ENCODE data around the gene TMEM252.
A peak's percentile ranks its signal among the peaks of the same experiment; 100 is the strongest.

TMEM252 gene, protein sequence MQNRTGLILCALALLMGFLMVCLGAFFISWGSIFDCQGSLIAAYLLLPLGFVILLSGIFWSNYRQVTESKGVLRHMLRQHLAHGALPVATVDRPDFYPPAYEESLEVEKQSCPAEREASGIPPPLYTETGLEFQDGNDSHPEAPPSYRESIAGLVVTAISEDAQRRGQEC

DNA sequence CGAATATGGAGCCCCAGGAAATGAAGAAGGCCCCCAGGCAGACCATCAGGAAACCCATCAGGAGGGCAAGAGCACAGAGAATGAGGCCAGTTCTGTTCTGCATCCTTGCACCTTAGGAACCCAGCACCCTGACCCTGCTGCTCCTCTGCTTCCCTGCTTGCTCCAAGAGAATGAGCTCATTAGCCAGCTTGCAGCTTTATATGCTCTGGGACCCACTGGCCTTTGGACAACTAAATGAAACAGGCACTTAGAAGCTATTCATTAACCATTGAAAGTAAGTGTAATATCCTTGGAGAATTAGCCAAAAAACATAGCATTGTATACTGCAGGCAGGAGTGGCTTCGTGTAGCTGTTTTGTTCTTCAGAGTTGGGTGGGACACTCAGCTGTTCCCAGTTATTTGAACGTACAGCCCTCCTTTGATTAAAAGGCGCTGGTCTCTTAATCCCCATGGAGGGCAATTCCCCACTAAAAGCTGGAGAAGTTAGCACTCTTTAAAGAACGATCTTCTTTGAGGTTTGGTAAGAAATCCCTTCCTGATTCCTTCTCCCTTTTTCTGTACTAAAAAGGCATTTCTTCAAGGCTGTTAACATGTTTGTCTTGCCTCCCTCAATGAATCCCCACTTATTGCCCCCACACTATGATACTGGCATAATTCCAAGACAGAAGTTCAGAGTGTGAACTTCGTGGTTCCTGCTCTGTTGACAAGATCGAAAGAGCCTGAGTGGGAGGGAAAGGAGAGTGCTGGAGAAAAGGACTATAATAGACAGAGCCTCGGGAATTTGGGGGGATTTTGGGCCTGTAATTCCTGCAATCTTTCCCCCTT, at the start of gene TMEM252:
TMEM252 (minus strand) TSS at position 172 of the 824 bp plus-strand sequence; CDS start at position 103, 69 bp downstream.
- DNase-seq = no peak

DNA sequence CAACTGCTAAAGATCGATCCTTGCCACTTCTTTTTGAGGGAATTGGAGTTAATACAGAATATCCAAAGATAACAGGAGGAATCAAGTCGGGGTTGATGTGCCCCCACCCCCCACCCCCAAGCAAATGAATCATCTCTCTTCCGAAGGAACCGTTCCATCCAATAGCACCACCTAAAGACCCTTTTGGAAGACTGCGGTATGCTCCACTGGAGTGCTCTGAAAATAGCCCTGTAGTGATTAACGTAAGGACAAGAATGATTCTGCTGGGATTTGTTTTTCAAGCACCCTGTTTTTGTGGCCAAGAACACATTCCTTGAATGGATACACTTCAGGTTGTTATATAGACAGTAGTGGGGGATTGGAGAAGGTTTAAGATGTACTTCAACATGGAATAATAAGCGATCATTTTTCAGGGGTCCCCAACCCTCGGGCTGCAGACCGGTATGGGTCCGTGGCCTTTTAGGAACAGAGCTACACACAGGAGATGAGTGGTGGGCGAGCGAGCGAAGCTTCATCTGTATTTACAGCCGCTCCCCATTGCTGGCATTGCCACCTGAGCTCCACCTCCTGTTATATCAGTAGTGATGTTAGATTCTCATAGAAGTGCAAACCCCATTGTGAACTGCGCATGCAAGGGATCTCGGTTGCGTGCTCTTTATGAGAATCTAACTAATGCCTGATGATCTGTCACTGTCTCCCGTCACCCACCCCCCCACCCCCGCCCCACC, 44.5 kb upstream of the TMEM252 start:
- no peak for DNase-seq

DNA sequence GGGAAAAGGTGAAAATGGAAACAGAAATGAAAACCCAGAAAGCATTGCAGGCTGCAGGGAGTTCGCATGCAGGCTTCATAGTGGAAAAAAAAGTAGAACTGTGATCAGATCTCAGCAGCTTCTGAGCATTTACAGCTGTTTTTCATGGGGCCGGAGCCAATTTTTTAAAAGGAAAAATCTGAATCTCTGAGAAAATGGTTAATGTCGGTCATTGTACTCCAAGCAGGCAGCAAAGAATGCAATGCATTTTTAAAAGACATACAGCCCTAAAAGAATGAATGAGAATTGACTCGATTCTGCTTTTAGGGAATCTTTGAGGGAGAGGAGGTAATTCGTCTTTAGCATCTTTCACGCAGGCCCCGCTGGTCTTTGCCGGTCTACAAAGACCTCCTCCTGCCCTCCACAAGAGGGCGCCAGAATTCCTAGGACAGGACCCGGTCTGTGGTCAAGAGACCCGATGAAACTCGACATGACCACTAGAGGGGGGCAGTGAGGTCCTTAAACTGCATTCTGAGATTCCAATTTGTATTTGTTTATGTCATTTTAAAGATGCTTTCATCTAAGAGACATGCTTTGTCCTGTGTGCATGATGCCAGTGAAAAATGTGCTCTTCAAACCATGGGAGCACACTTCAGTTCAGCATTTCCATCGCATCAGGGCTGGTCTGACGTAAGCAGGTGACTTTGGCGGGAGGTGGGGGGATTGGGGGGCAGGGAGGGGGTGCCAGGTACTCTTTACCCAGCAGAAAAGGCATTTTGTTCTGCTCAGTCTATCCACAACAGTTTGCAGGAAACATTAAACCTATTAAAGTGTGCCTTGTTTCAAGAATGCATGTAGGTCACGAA, 43.7 kb upstream of the TMEM252 start:
- peak; percentile 81 for DNase-seq

DNA sequence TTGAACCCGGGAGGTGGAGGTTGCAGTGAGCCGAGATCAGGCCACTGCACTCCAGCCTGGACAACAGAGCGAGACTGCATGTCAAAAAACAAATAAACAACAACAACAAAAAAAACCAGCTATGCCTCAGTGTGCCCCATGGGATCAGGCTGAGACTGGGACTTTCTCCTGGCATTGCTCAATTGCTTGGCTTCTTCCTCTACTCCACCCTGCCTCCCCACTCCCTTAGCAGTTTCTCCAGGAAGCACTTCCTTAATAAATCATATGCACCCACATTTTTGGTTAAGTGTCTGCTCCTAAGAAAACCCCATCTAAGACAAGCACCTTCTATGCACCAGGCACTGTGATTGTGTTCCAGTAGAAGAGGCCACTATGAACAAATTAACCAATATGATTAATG, 41.0 kb upstream of the TMEM252 start:
- DNase-seq = no peak

DNA sequence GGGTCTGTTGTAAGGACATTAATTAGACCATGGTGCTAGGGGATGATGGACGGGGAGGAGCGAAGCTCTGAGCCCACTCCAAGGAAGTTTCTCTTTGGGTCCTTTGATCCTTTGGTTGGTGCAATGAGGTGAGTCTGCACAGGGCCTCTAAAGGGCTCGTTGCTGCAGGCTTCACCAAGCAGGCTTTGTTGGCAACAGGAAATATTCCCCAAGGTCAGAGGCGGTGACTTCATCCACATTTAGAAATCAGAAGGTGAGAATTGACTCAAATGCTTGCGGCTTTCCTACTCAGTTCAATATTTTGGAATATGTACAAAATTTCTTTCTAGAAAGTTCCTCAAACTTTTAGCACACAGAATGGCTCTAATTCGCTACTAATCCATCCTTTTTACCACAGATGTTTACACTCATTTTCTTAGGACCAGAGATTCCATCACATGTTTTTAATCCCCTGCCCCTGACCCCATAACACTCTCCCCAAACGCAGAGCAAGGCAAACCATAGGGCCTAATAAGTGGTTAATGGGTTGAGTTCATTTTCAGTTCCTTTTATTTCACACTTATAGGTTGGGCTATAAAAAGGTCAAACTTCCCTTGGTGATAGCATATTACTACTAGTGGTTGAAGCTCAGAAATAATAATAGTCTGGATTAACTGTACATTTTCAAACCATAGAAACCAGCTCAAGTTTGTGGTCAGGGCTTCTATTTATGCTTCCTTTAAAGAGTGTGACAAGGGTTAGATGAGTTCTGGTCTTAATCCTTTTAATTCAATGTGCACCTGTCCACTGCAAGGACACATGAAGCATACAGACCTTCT, 37.3 kb upstream of the TMEM252 start:
- DNase-seq = no peak

DNA sequence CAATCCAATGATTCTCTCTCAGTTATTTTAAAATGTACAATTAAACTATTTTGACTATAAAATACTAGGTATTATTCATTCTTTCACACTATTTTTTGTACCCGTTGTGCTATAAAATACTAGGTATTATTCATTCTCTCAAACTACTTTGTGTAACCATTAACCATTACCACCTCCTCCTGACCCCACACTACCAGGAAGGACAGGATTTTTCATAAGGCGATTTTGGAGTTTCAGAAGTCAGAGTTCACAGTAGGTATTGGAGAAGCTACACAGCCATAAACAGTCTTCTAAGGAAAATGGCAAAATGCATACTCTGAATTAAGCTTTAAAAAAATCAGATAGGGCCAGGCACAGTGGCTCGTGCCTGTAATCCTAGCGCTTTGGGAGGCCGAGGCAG, 35.1 kb upstream of the TMEM252 start:
- DNase-seq = no peak

DNA sequence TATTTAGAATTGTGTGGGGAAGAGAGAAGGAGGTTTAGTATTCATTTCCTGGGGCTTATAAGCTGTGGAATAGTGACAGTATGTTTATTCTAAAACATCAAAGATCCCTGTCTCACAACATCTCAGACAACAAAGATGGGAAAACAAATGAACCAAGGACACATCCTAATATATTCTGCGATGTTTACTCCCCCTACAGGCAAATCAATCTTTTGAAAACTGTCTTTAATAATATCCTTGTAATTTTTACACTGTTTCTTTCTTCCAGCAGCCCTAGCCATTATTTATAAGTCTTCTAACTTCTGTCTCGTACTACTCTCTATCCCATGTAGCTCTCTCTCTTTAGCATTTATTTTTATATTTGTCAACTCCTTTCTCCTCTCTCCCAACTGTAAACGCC, 33.5 kb upstream of the TMEM252 start:
- DNase-seq = no peak

DNA sequence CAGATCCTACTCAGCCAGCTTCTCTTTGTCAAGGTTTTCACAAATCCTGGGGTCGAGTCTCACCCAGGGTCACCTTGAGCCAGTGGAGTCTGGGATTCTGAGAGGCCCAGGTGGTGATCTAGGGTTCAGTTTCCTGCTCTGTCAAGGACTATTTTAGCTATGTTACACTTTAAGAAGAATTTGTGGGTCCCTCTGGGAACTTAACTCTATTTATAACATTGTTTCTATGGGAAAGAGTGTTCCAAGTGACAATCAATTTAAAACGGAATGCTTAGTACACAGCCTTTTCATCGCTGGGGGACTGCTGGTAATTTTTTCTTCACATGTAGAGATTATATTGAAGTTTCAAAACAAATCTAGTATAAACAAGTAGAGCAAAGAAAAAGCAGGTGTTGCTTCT, 26.9 kb upstream of the TMEM252 start:
- DNase-seq = no peak

DNA sequence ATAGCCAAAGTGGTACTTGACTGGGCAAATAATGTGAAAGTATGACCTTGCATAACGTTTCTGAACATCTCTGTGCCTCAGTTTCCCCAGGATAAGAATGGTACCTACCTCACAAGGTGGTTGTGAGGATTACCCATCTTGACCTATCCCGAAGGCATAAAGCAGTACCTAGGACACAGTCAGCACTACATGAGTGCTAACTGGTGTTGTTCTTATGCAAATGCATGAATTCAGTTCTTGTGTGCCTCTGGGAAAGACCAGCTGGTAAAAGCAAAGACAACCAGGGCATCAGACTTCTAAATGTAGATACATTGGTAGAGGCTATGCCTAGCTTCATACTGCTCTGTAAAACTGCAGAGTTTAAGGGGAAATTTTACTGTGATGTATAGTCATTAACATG, 21.8 kb upstream of the TMEM252 start:
- no peak for DNase-seq

DNA sequence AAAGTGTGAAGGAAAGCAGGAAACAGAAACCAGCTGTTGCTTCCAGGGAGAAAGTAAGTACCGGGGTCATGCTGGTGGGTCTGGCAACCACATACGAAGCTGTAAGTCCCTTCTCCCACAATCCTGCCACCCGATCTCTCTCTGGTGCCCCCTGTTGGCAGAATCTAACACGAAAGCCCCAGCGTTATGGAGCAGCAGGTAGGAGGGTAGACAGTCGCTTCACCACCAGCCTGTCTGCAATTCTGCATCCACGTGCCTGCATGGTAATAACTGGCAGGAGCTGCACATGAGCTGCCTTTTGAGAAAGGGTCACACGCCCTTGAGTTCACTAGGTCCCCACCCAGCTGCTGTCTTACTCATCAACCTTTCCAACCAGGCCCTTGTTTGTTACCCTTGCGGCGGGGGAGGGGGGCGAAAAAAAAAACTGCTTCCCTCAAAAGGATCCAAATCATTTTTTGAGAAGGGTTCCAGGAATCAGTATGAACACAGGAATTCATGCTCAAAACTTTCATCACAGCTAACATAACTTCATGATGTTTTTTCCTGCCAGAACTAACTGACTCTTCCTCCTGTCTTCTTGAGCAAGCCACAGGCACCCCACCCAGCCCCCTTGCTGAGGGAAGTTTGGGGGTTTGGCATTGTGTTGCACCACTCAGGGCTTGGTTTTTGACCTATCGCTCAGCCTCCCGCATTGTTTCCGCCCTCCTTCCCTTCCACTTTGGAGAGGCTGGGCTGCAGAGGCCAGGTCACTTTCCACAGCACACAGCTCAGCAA, 19.6 kb upstream of the TMEM252 start:
- no peak for DNase-seq

DNA sequence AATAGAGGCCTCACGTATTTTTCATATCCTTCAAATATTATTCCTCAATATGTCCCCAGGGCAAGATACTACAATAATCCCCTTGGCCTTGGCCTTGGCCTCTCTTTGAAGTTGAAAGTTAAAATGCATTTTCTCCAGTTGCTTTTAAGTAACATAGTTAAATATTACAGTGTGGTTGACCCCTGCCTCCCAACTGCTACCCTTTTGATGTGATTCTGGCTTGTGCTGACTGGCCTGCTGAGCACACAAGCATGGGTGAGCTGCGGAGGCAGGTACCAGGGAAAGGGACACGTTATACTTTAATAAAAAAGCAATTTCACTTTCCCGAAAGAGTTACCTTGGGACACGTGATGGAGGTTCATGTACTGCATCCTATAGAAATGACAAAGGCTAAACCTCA, 17.9 kb upstream of the TMEM252 start:
- no peak for DNase-seq

DNA sequence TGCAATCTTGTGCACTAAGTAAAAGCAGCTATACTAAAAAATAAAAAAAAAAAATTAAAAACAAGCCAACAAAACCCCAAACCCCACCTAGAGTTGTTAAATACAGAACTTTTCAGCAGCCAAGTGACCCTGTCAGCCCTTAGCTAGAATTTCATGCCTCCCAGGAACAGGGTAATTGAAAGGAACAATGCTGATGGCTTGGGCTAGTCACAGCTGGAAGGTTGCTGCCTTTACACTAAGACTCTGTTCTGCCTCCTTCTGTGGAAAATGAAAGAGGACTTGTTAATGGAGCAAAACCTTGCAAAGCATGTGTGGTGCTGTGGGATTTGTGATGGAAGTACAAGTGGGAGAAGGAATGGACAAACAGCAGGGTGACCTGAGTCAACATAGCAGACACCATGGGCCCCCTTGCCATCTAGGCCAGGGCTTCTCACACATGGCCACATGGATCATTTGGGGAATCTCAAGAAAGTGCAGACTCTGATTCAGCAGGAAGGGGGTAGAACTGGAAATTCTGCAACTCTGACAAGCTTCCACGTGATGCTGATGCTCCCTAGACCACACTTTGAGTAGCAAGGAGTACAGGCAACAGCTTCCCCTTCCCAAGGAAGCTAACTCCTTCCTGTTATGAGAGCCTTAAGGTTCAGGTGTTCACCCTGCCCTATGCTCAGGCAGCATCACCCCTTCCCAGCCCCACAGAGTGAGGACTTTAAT, 14.9 kb upstream of the TMEM252 start:
- DNase-seq = no peak

DNA sequence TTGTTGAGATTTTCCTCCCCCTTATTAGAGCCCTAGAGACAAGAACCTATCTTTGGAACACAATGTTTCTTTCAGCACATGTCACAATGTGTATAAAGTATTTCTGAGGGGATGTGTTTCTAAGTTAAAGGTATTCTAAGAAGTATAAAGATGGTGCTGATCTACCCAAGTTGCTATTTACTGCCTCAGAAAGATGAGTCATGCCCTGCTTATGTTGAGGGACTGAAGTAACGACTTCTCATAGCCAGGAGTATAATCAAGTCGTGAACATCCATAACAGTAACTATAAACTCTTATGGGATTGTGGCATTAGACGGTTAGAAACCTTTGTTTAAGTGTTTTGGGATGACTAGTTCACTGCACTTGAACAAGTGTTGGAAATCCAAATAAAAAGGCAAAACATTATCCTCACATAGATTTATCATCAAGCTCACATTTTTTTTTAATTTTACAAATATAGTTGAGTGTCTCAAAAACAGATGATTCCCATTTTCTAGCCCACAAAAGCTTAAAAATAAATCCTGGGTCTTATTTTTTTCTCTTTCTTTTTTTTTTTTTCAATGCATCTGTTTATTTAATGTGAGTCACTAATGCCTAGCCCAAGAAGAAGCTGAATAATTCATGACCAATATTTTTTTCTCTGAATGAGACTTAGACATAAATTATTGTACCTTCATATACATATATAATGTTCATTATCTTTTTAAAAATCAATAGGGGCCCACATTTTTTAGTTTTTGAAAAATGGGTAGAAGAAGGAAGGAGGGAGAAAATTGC, 12.2 kb upstream of the TMEM252 start:
- DNase-seq = no peak

DNA sequence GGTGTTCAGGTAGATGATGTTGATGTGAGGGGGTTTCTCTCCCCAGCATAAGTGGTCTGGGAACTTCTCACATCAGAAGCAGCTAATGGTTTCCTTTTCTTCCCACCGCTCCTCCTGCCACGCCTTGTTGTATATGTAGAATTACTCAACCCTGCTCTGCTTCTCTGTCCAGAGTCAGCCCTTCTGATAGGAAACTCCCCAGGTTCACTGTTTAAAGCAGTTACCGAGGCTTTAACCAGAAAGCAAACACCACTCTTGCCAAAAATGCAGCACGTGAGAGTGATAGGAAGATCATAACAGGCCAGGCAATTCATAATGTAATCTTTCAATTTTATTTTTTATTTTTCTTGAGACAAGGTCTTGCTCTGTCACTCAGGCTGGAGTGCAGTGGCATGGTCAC, 10.5 kb upstream of the TMEM252 start:
- no peak for DNase-seq

DNA sequence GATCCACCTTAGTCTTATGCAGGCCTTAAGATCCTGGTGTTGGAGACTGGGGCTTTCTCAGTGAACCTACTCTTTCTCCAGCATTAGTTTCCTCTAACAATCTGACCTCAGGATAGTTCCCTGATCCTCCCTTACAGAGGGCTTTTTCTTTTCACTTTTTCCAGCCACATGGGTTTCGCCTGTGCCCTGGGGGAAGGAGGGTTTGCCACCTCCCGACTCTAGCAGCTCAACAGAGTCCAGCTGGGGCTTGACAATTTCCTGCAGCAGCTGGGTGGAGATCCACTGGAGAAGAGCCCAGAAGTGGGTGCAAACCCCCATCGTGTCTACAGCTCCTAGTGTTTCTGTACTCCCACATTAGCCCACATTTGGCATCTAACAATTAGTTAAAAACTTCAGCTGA, 7.6 kb upstream of the TMEM252 start:
- no peak for DNase-seq

DNA sequence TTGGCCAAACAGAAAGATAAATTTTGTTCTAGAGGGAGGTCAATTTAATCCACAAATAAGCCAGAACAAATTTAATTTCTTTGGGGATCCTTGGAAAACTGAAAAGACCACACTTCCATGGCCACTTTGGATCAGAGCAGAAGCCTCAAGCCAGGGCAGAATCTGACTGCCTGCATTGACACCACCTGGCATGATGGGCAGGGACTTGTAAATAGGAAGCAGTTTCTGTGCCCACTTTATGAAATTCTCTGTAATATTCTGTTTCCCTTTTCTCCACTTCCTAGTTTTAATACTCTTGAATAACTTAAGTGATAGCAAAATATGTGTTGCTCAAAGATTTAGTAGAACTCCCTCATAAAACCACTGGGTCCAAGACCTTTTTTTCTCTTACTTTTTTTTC, 6.7 kb upstream of the TMEM252 start:
- DNase-seq = no peak

DNA sequence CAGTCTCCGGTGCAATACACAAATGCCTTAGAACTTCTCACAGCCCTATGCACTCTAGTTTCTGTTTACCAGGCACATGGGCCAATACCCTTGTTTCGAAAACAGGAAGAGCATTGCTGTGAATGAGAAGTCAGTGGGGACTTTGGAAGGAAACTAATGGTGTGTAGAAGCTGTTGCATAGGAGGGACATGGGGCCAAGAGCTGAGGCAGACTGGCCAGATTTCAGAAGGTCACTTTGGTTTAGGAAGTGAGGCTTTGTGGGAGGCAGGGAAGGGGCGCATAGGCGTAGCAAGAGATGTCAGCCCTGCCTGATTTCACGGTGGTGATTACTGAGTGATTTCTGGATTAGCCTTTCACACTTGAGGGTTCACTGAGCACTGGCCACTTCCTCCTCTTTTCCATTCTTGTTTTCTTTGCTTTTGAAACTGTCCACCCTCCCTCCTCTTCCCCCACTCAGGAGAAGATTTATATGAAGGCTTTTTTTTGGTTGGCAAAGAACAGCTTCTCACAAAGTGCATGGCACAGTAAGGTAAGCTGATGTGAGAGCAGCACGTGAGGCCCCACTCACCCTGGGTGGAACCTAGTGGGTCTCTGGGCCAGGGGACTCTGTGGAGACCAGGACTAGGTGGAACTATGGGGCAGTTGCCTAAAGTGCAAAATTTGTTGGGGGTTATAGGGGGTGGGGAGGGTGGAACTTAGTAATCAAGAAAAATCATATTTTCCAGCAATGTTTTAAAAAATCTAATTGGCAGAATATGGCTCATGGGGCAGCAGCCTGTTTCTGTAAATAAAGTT, 6.1 kb upstream of the TMEM252 start:
- no peak for DNase-seq

DNA sequence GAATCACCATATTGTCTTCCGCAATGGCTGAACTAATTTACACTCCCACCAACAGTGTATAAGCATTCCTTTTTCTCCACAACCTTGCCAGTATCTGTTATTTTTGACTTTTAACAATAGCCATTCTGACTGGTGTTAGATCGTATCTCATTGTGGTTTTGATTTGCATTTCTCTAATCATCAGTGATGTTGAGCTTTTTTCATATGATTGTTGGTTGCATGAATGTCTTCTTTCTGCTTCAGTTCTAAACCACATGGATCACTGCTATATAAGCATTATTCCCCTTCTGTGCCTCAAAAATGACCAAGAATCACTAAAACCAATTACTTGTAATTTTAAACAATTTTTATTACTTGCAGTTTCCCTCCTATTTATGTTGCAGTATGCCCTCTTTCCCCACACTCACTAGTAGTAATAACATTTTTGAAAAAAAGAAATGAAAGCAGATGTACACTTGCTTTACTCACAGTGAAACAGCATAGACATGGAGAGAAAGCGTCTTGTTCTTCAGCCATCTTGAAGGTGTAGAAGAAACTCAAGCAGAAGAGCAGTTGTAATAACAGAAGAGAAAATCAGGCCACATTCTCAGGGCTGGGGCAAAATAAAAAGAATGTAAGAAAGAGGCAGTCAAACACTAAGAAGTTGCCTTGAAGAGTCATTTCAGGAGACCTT, 4.5 kb upstream of the TMEM252 start:
- DNase-seq = no peak

Data from NCI-H774 (cell line).